NCI-H128 (cell line): ENCODE data around the gene PTPN23.
"Not testable (repeated sequence)": the region's sequence is repeated elsewhere in the genome, so short reads cannot be mapped to it uniquely, and the experiment has no call there.

ENCODE experiments used
- DNase-seq: peaks from one replicate; lab custom pipeline; 2025; ENCODE audit not compliant: unreplicated experiment; lab: John Stamatoyannopoulos, UW

PTPN23 gene

GRCh38 chr3:47367631-47368030 lies 13.2 kb upstream of the PTPN23 start:
- no peak for DNase-seq

GRCh38 chr3:47370020-47370419 lies 10.8 kb upstream of the PTPN23 start:
- DNase-seq: not testable (repeated sequence)

- no peak for DNase-seq
These were observed 9.7 kb upstream of the PTPN23 start for GRCh38 chr3:47370887-47371697.

GRCh38 chr3:47374587-47374986 lies 6.2 kb upstream of the PTPN23 start:
- no peak for DNase-seq

- DNase-seq: no peak
These were observed 4.4 kb upstream of the PTPN23 start for GRCh38 chr3:47376393-47376792.

- DNase-seq: no peak
These were observed 3.6 kb upstream of the PTPN23 start for GRCh38 chr3:47377186-47377585.

GRCh38 chr3:47378869-47379268 lies 2.0 kb upstream of the PTPN23 start:
- no peak for DNase-seq

GRCh38 chr3:47379411-47379899 lies 1.4 kb upstream of the PTPN23 start:
- DNase-seq: no peak

- no peak for DNase-seq
These were observed 708 bp upstream of the PTPN23 start for GRCh38 chr3:47380026-47380600.

- peak; percentile 43 for DNase-seq
These were observed 716 bp downstream of the PTPN23 start for GRCh38 chr3:47381317-47382157.

GRCh38 chr3:47384425-47384824 lies 3.6 kb downstream of the PTPN23 start:
- DNase-seq: no peak

GRCh38 chr3:47385007-47385406 lies 4.2 kb downstream of the PTPN23 start:
- no peak for DNase-seq

GRCh38 chr3:47385796-47386195 lies 5.0 kb downstream of the PTPN23 start:
- no peak for DNase-seq

GRCh38 chr3:47392933-47393332 lies 12.1 kb downstream of the PTPN23 start:
- no peak for DNase-seq

- DNase-seq: no peak
These were observed 13.5 kb downstream of the PTPN23 start for GRCh38 chr3:47394140-47394870.

GRCh38 chr3:47394881-47395280 lies 14.1 kb downstream of the PTPN23 start:
- no peak for DNase-seq

- DNase-seq: no peak
These were observed 17.4 kb downstream of the PTPN23 start for GRCh38 chr3:47398228-47398627.

GRCh38 chr3:47399016-47399415 lies 18.2 kb downstream of the PTPN23 start:
- no peak for DNase-seq

GRCh38 chr3:47399531-47400270 lies 18.9 kb downstream of the PTPN23 start:
- no peak for DNase-seq

- no peak for DNase-seq
These were observed 23.6 kb downstream of the PTPN23 start for GRCh38 chr3:47404431-47404876.
